OCI-LY1 (cell line): Measurements from ENCODE around the gene GRPEL2.

Experiments used
- H2AFZ ChIP-seq: fragments of 200-600 bp; sonication (generic), shearing (Covaris generic); 2 replicates; pipeline ENCODE4 v1.6.0; 2014; ENCODE audit warnings: antibody characterized with exemption, mild to moderate bottlenecking, low read length
- H3F3A ChIP-seq: fragments of 200-600 bp; sonication (generic), shearing (Covaris generic); 2 replicates; pipeline ENCODE4 v1.6.0; 2014; ENCODE audit warnings: mild to moderate bottlenecking, antibody characterized with exemption, low read length, moderate library complexity; ENCODE audit not compliant: insufficient read depth
- H3K27ac ChIP-seq: fragments of 200-600 bp; sonication (generic); 2 replicates; pipeline ENCODE4 v1.5.1; 2014; ENCODE audit warnings: low read length, mixed run types, mild to moderate bottlenecking, low read depth; ENCODE audit not compliant: poor library complexity, severe bottlenecking
- H3K27me3 ChIP-seq: fragments of 200-600 bp; sonication (generic); 2 replicates; pipeline ENCODE4 v1.6.0; 2014; ENCODE audit warnings: antibody characterized with exemption, mild to moderate bottlenecking, low read length, moderate library complexity; ENCODE audit not compliant: insufficient read depth
- H3K36me3 ChIP-seq: fragments of 200-600 bp; sonication (generic); 2 replicates; pipeline ENCODE4 v1.6.1; 2014; ENCODE audit warnings: mild to moderate bottlenecking, antibody characterized with exemption, low read length, moderate library complexity, mixed read lengths; ENCODE audit not compliant: insufficient read depth
- H3K4me1 ChIP-seq: fragments of 200-600 bp; sonication (generic); 2 replicates; pipeline ENCODE4 v1.5.1; 2014; ENCODE audit warnings: mild to moderate bottlenecking, low read length, moderate library complexity; ENCODE audit not compliant: insufficient read depth, severe bottlenecking
- H3K4me2 ChIP-seq: fragments of 200-600 bp; sonication (generic), shearing (Covaris generic); 2 replicates; pipeline ENCODE4 v1.6.1; 2014; ENCODE audit warnings: low read length
- H3K4me3 ChIP-seq: fragments of 200-600 bp; sonication (generic); 2 replicates; pipeline ENCODE4 v1.5.1; 2014; ENCODE audit warnings: low read length, low read depth, mild to moderate bottlenecking, mixed read lengths; ENCODE audit not compliant: poor library complexity, severe bottlenecking
- H3K79me2 ChIP-seq: fragments of 200-600 bp; shearing (Covaris generic); 2 replicates; pipeline ENCODE4 v1.6.1; 2016; ENCODE audit warnings: mixed run types, low read length, mixed read lengths; ENCODE audit not compliant: insufficient read depth
- H3K9ac ChIP-seq: fragments of 200-600 bp; sonication (generic), shearing (Covaris generic); 2 replicates; pipeline ENCODE4 v1.6.1; 2014; ENCODE audit warnings: mild to moderate bottlenecking, low read length, mixed read lengths
- H3K9me2 ChIP-seq: fragments of 200-600 bp; sonication (generic), shearing (Covaris generic); 2 replicates; pipeline ENCODE4 v1.6.1; 2014; ENCODE audit warnings: low read depth, mild to moderate bottlenecking, low read length, mixed read lengths
- H3K9me3 ChIP-seq: fragments of 200-600 bp; shearing (Covaris generic); 2 replicates; pipeline ENCODE4 v1.6.1; 2014; ENCODE audit warnings: low read length, mixed read lengths
- H4K20me1 ChIP-seq: fragments of 200-600 bp; sonication (generic), shearing (Covaris generic); 2 replicates; pipeline ENCODE4 v1.6.0; 2016; ENCODE audit warnings: mild to moderate bottlenecking, low read length; ENCODE audit not compliant: insufficient read depth
- EZH2 ChIP-seq: fragments of 200-600 bp; sonication (generic), shearing (Covaris generic); IDR thresholded peaks from 2 replicates; pipeline ENCODE4 v1.8.0; 2017; ENCODE audit warnings: borderline replicate concordance, mixed run types, mild to moderate bottlenecking, antibody characterized with exemption, low read length, moderate library complexity, mixed read lengths
- TF ChIP-seq, protein P1 (sequence below): fragments of 200-600 bp; sonication (generic), shearing (Covaris generic); IDR thresholded peaks from 2 replicates; pipeline ENCODE4 v1.5.1; 2017; ENCODE audit warnings: mild to moderate bottlenecking, antibody characterized with exemption, low read length, moderate library complexity, mixed read lengths

The GRPEL2 gene

DNA sequence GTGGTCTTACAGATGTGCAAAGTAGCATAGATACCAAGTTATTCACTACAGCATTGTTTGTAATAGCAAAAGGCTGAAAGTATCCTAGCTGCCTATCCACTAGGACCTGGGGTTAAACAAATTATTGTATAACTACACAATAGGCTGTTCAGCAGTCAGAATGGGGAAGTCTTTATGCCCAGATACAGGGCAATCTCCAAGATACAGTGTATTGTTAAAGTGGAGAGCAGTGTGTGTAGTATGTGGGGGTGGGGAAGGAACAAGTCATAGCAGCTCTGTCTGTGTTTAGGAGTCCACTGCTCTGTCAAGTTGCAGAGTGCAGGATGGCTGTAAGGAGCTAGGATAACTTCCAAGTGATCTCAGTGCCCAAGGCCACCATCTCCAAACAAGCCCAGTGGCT, 18.1 kb downstream of the GRPEL2 start:
- Histone ChIP-seq H2AFZ (no peak overlapping the region), H3K27ac (no peak overlapping the region), H3K4me1 (peaks cover 21% of the 10 kb centered on the region), H4K20me1 (no peaks in the 10 kb centered on the region), H3K4me3 (no peak overlapping the region), H3F3A (no peaks in the 10 kb centered on the region), H3K79me2 (no peaks in the 10 kb centered on the region), H3K27me3 (no peaks in the 10 kb centered on the region), H3K4me2 (no peak overlapping the region), H3K9me3 (no peaks in the 10 kb centered on the region), H3K9ac (no peak overlapping the region), H3K9me2 (no peaks in the 10 kb centered on the region), H3K36me3 (peaks cover 23% of the 10 kb centered on the region; the same call in 1 of the 2 replicates)
- TF ChIP-seq, protein P1, sequence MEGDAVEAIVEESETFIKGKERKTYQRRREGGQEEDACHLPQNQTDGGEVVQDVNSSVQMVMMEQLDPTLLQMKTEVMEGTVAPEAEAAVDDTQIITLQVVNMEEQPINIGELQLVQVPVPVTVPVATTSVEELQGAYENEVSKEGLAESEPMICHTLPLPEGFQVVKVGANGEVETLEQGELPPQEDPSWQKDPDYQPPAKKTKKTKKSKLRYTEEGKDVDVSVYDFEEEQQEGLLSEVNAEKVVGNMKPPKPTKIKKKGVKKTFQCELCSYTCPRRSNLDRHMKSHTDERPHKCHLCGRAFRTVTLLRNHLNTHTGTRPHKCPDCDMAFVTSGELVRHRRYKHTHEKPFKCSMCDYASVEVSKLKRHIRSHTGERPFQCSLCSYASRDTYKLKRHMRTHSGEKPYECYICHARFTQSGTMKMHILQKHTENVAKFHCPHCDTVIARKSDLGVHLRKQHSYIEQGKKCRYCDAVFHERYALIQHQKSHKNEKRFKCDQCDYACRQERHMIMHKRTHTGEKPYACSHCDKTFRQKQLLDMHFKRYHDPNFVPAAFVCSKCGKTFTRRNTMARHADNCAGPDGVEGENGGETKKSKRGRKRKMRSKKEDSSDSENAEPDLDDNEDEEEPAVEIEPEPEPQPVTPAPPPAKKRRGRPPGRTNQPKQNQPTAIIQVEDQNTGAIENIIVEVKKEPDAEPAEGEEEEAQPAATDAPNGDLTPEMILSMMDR: no peak
- no peak for TF ChIP-seq EZH2

- Histone ChIP-seq H3K4me2 (no peak overlapping the region), H3K36me3 (peaks cover 23% of the 10 kb centered on the region; the same call in 1 of the 2 replicates), H3K4me1 (peaks cover 15% of the 10 kb centered on the region)
These were observed 18.6 kb downstream of the GRPEL2 start for GRCh38 chr5:149363936-149364335.

GRCh38 chr5:149364719-149365118, 19.4 kb downstream of the GRPEL2 start:
- Histone ChIP-seq H3K4me1 (peaks cover 10% of the 10 kb centered on the region), H3K27me3 (no peaks in the 10 kb centered on the region), H3K36me3 (peaks cover 23% of the 10 kb centered on the region; the same call in 1 of the 2 replicates), H3K9ac (no peak overlapping the region), H2AFZ (no peak overlapping the region), H3K4me3 (no peak overlapping the region), H3F3A (no peaks in the 10 kb centered on the region), H3K9me2 (no peaks in the 10 kb centered on the region), H3K9me3 (no peaks in the 10 kb centered on the region), H3K79me2 (no peaks in the 10 kb centered on the region), H3K4me2 (no peak overlapping the region), H3K27ac (no peak overlapping the region), H4K20me1 (no peaks in the 10 kb centered on the region)
- TF ChIP-seq, protein P1: no peak
- no peak for TF ChIP-seq EZH2

More at GRCh38 chr5:149363936-149364335, 18.6 kb downstream of the GRPEL2 start:
- Histone ChIP-seq H3K9me3 (no peaks in the 10 kb centered on the region), H3K27ac (no peak overlapping the region), H2AFZ (no peak overlapping the region), H3K9ac (no peak overlapping the region), H3K27me3 (no peaks in the 10 kb centered on the region), H3K4me3 (no peak overlapping the region), H4K20me1 (no peaks in the 10 kb centered on the region), H3F3A (no peaks in the 10 kb centered on the region), H3K79me2 (no peaks in the 10 kb centered on the region), H3K9me2 (no peaks in the 10 kb centered on the region)
- TF ChIP-seq, protein P1: no peak
- TF ChIP-seq EZH2: no peak
